Tibial artery (tissue), 4 donors: Measurements from ENCODE around the gene CERK.
"Not testable (repeated sequence)": the region's sequence is repeated elsewhere in the genome, so short reads cannot be mapped to it uniquely, and the experiment has no call there.

Source experiments
- DNase-seq, 2 donors: peaks; one replicate each; pipeline ENCODE4 v3.0.0-alpha.2; 2019
- H3K27ac ChIP-seq, 2 donors: fragments of 200-600 bp; sonication (generic) in 1 of 2; 1 replicate in 1 of 2; 2 replicates in 1 of 2; pipeline ENCODE4 v1.5.1; 2018 to 2019; ENCODE audit warnings: mild to moderate bottlenecking in 1 of 2
- H3K27me3 ChIP-seq, 2 donors: fragments of 200-600 bp; sonication (generic) in 1 of 2; one replicate each; pipeline versions ENCODE4 v1.5.1 to v1.6.0; 2016 to 2019
- H3K36me3 ChIP-seq, 3 donors: fragments of 200-600 bp; sonication (generic) in 2 of 3; one replicate each; pipeline ENCODE4 v1.5.1; 2016 to 2019; ENCODE audit warnings: mild to moderate bottlenecking in 2 of 3
- H3K4me1 ChIP-seq, 4 donors: fragments of 200-600 bp; sonication (generic) in 2 of 4; 1 replicate in 3 of 4; 2 replicates in 1 of 4; pipeline ENCODE4 v1.5.1; 2016 to 2019
- H3K4me3 ChIP-seq, 2 donors: fragments of 200-600 bp; sonication (generic) in 1 of 2; 1 replicate in 1 of 2; 2 replicates in 1 of 2; pipeline ENCODE4 v1.5.1; 2018 to 2019; ENCODE audit warnings: mild to moderate bottlenecking in 2 of 2
- H3K9me3 ChIP-seq, 3 donors: fragments of 200-600 bp; sonication (generic) in 1 of 3; one replicate each; pipeline ENCODE4 v1.5.1; 2016 to 2019
- CTCF ChIP-seq, 2 experiments: fragments of 200-600 bp in 1 of 2; fragments of 450-650 bp in 1 of 2; IDR thresholded peaks; one replicate each; pipeline ENCODE4 v1.5.1; 2017 to 2019; ENCODE audit warnings: antibody characterized with exemption in 2 of 2, mild to moderate bottlenecking in 1 of 2, moderate library complexity in 1 of 2
- intact Hi-C: fragments of 100-400 bp; cut with DNase I; formaldehyde crosslinking; loops from one replicate; pipeline ENCODE4 v1.15.0; 2023; ENCODE audit warnings: low total_unique reads

Gene CERK

GRCh38 chr22:46649141-46650077 is 88.6 kb downstream of the CERK start:
- H3K27ac ChIP-seq, result no peak overlapping the region
- H3K4me3 ChIP-seq, result no peak overlapping the region
- TF ChIP-seq CTCF (IDR thresholded peaks at IDR 0.05), result no peak
- peaks cover 0 to 20% (median 8%) of the 10 kb centered on the region in 4 donors for H3K4me1 ChIP-seq
- no peak for DNase-seq
- no peaks in the 10 kb centered on the region for H3K9me3 ChIP-seq
- H3K36me3 ChIP-seq, result no peaks in the 10 kb centered on the region
- no peaks in the 10 kb centered on the region for H3K27me3 ChIP-seq
- intact Hi-C loops, result no loop called here

- intact Hi-C loops, H3K36me3 ChIP-seq, H3K9me3 ChIP-seq, DNase-seq, H3K27me3 ChIP-seq, H3K4me3 ChIP-seq, H3K27ac ChIP-seq: not testable (repeated sequence)
- peaks cover 0 to 18% (median 8%) of the 10 kb centered on the region in 4 donors for H3K4me1 ChIP-seq
Observed at GRCh38 chr22:46648225-46648820, 89.7 kb downstream of the CERK start.

- no peak for TF ChIP-seq CTCF (IDR thresholded peaks at IDR 0.05)
- no peak for DNase-seq
- intact Hi-C loops, result no loop called here
- Histone ChIP-seq H3K27me3 (no peaks in the 10 kb centered on the region), H3K4me1 (peaks cover 0 to 13% (median 8%) of the 10 kb centered on the region in 4 donors), H3K27ac (no peak overlapping the region), H3K4me3 (no peak overlapping the region), H3K36me3 (no peaks in the 10 kb centered on the region), H3K9me3 (no peaks in the 10 kb centered on the region)
Observed at GRCh38 chr22:46646531-46647215, 91.4 kb downstream of the CERK start.

GRCh38 chr22:46642840-46643480 is 95.1 kb downstream of the CERK start:
- intact Hi-C loops, H3K9me3 ChIP-seq, H3K27me3 ChIP-seq, H3K4me3 ChIP-seq, H3K4me1 ChIP-seq, H3K27ac ChIP-seq, DNase-seq, H3K36me3 ChIP-seq: not testable (repeated sequence)

- Histone ChIP-seq H3K4me1 (no peaks in the 10 kb centered on the region), H3K9me3 (no peaks in the 10 kb centered on the region), H3K36me3 (peaks cover 0 to 5% (median 0%) of the 10 kb centered on the region in 3 donors), H3K27ac (no peak overlapping the region), H3K4me3 (no peak overlapping the region), H3K27me3 (no peaks in the 10 kb centered on the region)
- no peak for DNase-seq
- TF ChIP-seq CTCF (IDR thresholded peaks at IDR 0.05), result no peak
- intact Hi-C loops, result no loop called here
Observed at GRCh38 chr22:46641811-46642266, 96.2 kb downstream of the CERK start.

GRCh38 chr22:46640293-46641055 is 97.6 kb downstream of the CERK start:
- Histone ChIP-seq H3K4me1 (peaks cover 0 to 2% (median 0%) of the 10 kb centered on the region in 4 donors), H3K9me3 (no peaks in the 10 kb centered on the region), H3K27me3 (no peaks in the 10 kb centered on the region), H3K4me3 (no peak overlapping the region), H3K27ac (no peak overlapping the region), H3K36me3 (peaks cover 0 to 5% (median 0%) of the 10 kb centered on the region in 3 donors)
- no peak for DNase-seq
- no peak for TF ChIP-seq CTCF (IDR thresholded peaks at IDR 0.05)
- intact Hi-C loops, result no loop called here
